ENCODE results near the gene NRXN3. TPM values are rescaled to one million over a fixed set of nuclear protein-coding genes. Genes with fewer than 3 reads are reported as not detected.

Gene NRXN3
- total RNA-seq, 2 donors from 2014 or later = 1.3 to 2.3 TPM

DNA sequence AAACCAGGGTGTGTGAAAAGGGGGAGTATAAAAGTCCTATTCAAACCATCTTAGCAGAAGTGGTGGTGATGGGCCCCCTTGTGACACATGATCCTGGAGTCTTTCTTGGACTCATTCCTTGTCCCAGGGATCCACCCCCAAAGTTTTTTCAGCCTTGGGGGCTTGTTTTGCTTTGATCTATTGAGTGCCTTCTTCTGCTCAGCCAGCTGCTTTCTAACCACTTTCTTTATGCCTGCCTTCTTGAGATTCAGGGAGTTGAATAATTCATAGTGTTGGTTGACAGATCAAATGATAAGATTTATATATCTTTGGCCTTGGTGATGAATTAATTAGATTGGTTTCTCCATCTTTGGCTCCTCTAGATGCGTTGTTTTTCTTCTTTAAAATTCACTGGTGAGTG, 1114.4 kb downstream of the NRXN3 start:
- DNase-seq (no peak), ATAC-seq (no peak)
- intact Hi-C loops (cut with DNase I) = no loop called here
- Histone ChIP-seq H3K4me1 (peaks cover 27% of the 10 kb centered on the region), H3K4me3 (no peak overlapping the region), H3K9me3 (no peaks in the 10 kb centered on the region), H3K36me3 (replicated peaks in 1 of 2; ENCODE audit: insufficient read depth in 1 of 2, low read depth in 2 of 2) (no peaks in the 10 kb centered on the region), H3K27ac (no peak overlapping the region), H3K27me3 (no peaks in the 10 kb centered on the region)
- TF ChIP-seq POLR2A (IDR thresholded peaks at IDR 0.05) = no peak
- TF ChIP-seq, protein P1, sequence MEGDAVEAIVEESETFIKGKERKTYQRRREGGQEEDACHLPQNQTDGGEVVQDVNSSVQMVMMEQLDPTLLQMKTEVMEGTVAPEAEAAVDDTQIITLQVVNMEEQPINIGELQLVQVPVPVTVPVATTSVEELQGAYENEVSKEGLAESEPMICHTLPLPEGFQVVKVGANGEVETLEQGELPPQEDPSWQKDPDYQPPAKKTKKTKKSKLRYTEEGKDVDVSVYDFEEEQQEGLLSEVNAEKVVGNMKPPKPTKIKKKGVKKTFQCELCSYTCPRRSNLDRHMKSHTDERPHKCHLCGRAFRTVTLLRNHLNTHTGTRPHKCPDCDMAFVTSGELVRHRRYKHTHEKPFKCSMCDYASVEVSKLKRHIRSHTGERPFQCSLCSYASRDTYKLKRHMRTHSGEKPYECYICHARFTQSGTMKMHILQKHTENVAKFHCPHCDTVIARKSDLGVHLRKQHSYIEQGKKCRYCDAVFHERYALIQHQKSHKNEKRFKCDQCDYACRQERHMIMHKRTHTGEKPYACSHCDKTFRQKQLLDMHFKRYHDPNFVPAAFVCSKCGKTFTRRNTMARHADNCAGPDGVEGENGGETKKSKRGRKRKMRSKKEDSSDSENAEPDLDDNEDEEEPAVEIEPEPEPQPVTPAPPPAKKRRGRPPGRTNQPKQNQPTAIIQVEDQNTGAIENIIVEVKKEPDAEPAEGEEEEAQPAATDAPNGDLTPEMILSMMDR (IDR thresholded peaks at IDR 0.05) = no peak
- WGBS, 2 donors = 100% methylated on average over 1 of the region's 1 CpG

DNA sequence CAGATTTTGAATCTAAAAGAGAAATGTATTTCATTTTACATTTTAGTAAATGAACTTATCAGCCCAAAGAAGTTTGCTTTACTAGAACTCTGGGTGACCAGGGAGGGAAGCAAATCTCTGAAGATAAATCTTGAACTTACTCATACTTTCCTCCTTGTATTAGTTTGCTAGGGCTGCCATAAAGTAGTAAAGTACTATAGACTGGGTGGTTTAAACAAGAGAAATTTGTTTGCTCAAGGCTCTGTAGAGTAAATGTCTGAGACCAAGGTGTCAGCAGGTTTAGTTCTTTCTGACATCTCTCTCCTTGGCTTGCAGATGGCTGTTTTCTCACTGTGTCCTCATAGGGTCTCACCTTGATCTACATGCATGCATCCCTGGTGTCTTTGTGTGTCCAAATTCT, 1115.1 kb downstream of the NRXN3 start:
- Histone ChIP-seq H3K27me3 (no peaks in the 10 kb centered on the region), H3K4me3 (no peak overlapping the region), H3K4me1 (peaks cover 22% of the 10 kb centered on the region), H3K9me3 (no peaks in the 10 kb centered on the region), H3K36me3 (replicated peaks in 1 of 2; ENCODE audit: insufficient read depth in 1 of 2, low read depth in 2 of 2) (no peaks in the 10 kb centered on the region), H3K27ac (no peak overlapping the region)
- TF ChIP-seq, protein P1 (IDR thresholded peaks at IDR 0.05) = no peak
- no peak for TF ChIP-seq POLR2A (IDR thresholded peaks at IDR 0.05)
- no peak for ATAC-seq
- intact Hi-C loops (cut with DNase I) = no loop called here
- DNase-seq = no peak

DNA sequence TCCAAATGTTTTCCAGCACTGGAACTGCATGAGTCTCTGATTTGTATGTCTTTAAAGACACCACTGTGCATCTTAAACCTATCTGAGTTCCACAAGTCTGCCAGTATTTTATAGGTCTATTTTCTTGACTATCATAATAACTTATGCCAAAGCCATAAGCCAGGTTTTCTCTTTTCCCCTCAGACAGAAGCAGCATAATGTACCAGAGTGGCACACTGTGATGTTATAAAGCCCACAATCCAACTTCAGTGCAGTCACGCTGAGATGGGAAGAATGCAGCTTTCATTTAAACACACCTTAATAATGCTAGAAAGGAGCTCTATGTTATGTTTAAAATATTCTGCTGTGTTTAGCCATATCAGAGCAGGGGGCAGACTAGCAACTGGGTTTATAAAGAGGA, 1117.8 kb downstream of the NRXN3 start:
- H3K36me3 ChIP-seq (replicated peaks in 1 of 2; ENCODE audit: insufficient read depth in 1 of 2, low read depth in 2 of 2) = no peaks in the 10 kb centered on the region
- ATAC-seq = no peak
- H3K27me3 ChIP-seq = no peaks in the 10 kb centered on the region
- H3K27ac ChIP-seq = no peak overlapping the region
- H3K4me1 ChIP-seq = no peaks in the 10 kb centered on the region
- H3K9me3 ChIP-seq = no peaks in the 10 kb centered on the region
- no peak for DNase-seq
- intact Hi-C loops (cut with DNase I) = no loop called here
- no peak overlapping the region for H3K4me3 ChIP-seq
- TF ChIP-seq POLR2A (IDR thresholded peaks at IDR 0.05) = no peak
- TF ChIP-seq, protein P1 (IDR thresholded peaks at IDR 0.05) = no peak
- 96% methylated on average over 1 of the region's 1 CpG for WGBS, 2 donors

DNA sequence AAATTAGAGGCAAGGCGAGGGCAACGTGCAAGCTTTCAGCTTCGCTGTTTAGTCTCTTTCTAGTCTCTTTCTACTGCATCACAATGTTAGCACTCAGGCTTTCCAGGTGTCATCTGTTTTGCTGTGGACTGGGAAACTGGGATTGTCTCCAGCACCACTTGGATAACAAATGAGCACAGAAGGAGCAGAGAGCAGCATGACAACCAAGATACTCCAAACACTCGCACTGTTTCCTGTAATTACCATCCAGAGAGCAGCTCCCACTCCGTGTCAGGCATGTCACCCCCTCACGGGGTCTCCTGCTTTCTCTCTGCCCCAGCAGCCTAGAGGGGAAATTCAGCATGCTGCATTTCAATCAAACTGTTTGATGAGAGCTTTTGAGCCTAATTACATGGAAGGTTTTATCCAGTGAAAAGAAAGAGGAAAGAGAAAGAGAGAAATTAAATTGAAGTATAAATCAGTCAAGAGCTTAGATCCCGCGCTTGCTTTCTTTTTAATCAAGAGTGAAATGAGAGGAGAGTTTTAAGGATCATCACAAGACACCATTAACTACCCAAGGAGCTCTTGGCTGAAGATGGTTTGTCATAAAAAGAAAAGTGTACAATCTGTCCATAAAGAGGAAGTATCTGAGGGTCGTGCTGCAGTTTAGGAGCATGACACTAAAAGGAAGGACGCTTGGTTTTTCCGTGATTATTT, 1123.5 kb downstream of the NRXN3 start:
- WGBS, 2 donors = 62 to 63% methylated on average over 11 of the region's 11 CpGs
- no peak for ATAC-seq
- no peak overlapping the region for H3K27ac ChIP-seq
- H3K27me3 ChIP-seq = no peaks in the 10 kb centered on the region
- peaks cover 8% of the 10 kb centered on the region for H3K4me1 ChIP-seq
- no peak for DNase-seq
- no peaks in the 10 kb centered on the region for H3K36me3 ChIP-seq (replicated peaks in 1 of 2; ENCODE audit: insufficient read depth in 1 of 2, low read depth in 2 of 2)
- TF ChIP-seq, protein P1 (IDR thresholded peaks at IDR 0.05) = no peak
- TF ChIP-seq POLR2A (IDR thresholded peaks at IDR 0.05) = no peak
- H3K4me3 ChIP-seq = no peak overlapping the region
- H3K9me3 ChIP-seq = no peaks in the 10 kb centered on the region
- intact Hi-C loops (cut with DNase I) = no loop called here

DNA sequence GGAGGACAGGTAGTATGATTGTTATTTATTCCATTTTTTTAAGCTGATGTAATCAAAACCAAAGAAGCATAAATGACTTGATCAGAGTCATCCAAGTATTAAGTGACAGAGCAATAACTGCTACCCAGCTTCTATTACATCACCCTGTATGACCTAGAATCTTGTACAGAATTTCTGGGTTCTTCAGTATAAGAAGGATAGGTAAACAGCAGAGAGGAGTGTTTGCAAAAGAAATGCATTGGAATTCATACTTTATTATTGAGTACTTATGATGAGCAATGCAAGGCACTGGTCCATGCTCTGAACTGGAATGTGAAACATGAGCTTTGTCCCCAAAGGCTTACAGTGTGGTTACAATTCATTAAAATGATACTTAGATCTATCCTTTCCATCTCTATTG, 1124.3 kb downstream of the NRXN3 start:
- H3K36me3 ChIP-seq (replicated peaks in 1 of 2; ENCODE audit: insufficient read depth in 1 of 2, low read depth in 2 of 2) = no peaks in the 10 kb centered on the region
- no peak for DNase-seq
- no peaks in the 10 kb centered on the region for H3K27me3 ChIP-seq
- no peak overlapping the region for H3K27ac ChIP-seq
- H3K4me1 ChIP-seq = peaks cover 9% of the 10 kb centered on the region
- H3K9me3 ChIP-seq = no peaks in the 10 kb centered on the region
- no peak overlapping the region for H3K4me3 ChIP-seq
- intact Hi-C loops (cut with DNase I) = no loop called here
- ATAC-seq = no peak
- no peak for TF ChIP-seq POLR2A (IDR thresholded peaks at IDR 0.05)
- TF ChIP-seq, protein P1 (IDR thresholded peaks at IDR 0.05) = no peak

Measured in body of pancreas (tissue), 4 donors.